HCT116 (cell line): ENCODE data around the gene TRIM45. TPM values are rescaled to one million over a fixed set of nuclear protein-coding genes. Genes with fewer than 3 reads are reported as not detected.

Experiments
- ATAC-seq: fragments of 200-7000 bp; cut with Tn5 transposase; 2 replicates; pipeline ENCODE4 v1.9.1; 2020; ENCODE audit warnings: mild to moderate bottlenecking, moderate library complexity
- BruUV-seq: library from RNA; stranded (reverse); fragments of 400-500 nt; replicated peaks from 2 replicates; lab custom pipeline; 2021; lab: Mats Ljungman, UMichigan
- CTCF ChIA-PET: fragments of 300-600 bp; sonication (Branson Sonifier 250); formaldehyde crosslinking; loops from one replicate; lab custom pipeline; 2021; ENCODE audit warnings: antibody characterized with exemption; lab: Charles Lee
- POLR2A ChIA-PET: fragments of 300-600, 350-600 bp; sonication (Branson Sonifier 250); formaldehyde crosslinking; loops from one replicate; lab custom pipeline; 2021; ENCODE audit warnings: antibody characterized with exemption; lab: Charles Lee
- RAD21 ChIA-PET, 2 experiments: fragments of 300-600 bp; sonication (Branson Sonifier 250); formaldehyde crosslinking; loops; one replicate each; lab custom pipeline; 2023; ENCODE audit warnings: low total read pairs in 2 of 2; ENCODE audit not compliant: uncharacterized antibody in 2 of 2, unreplicated experiment in 2 of 2, low non-redundant PET in 1 of 2; lab: Charles Lee
- DNase-seq: peaks from one replicate; pipeline ENCODE4 v3.0.0-alpha.2; 2010; ENCODE audit warnings: low read depth, low spot score
- H2AFZ ChIP-seq: fragments of 200-600 bp; shearing (Covaris generic), sonication (generic); 2 replicates; pipeline ENCODE4 v1.6.1; 2017; ENCODE audit warnings: low read depth, mixed run types, mixed read lengths, antibody characterized with exemption, low read length; ENCODE audit not compliant: poor library complexity, severe bottlenecking
- H3K27ac ChIP-seq: 2 replicates; pipeline ENCODE4 v1.5.1; 2012; ENCODE audit warnings: low read depth, low read length
- H3K27me3 ChIP-seq: fragments of 200-600 bp; sonication (generic); 2 replicates; pipeline ENCODE4 v1.6.1; 2016; ENCODE audit warnings: mixed run types, low read length, mixed read lengths; ENCODE audit not compliant: insufficient read depth
- H3K36me3 ChIP-seq, 2 experiments: fragments of 200-500 bp in 1 of 2; fragments of 200-600 bp in 1 of 2; sonication (Bioruptor generic) in 1 of 2; sonication (generic) in 1 of 2; 2 replicates each; pipeline versions ENCODE4 v1.5.1 to v1.6.1; 2014 to 2016; ENCODE audit warnings: low read length in 2 of 2, inconsistent platforms in 1 of 2, mixed read lengths in 1 of 2, mixed run types in 1 of 2; ENCODE audit not compliant: insufficient read depth in 2 of 2, control insufficient read depth in 1 of 2
- H3K4me1 ChIP-seq, 2 experiments: fragments of 200-600 bp in 1 of 2; sonication (generic) in 1 of 2; 2 replicates each; pipeline versions ENCODE4 v1.5.1 to v1.6.1; 2012 to 2017; ENCODE audit warnings: low read length in 2 of 2, inconsistent platforms in 1 of 2, mild to moderate bottlenecking in 1 of 2, mixed read lengths in 1 of 2, mixed run types in 1 of 2, moderate library complexity in 1 of 2; ENCODE audit not compliant: insufficient read depth in 2 of 2, control insufficient read depth in 1 of 2
- H3K4me2 ChIP-seq: fragments of 200-600 bp; sonication (generic); 2 replicates; pipeline ENCODE4 v1.6.1; 2017; ENCODE audit warnings: mixed run types, low read length, mixed read lengths
- H3K4me3 ChIP-seq, 2 experiments: fragments of 200-600 bp in 1 of 2; sonication (generic) in 1 of 2; replicated peaks in 1 of 2; 2 replicates each; pipeline ENCODE4 v1.5.1; 2011 to 2016; ENCODE audit warnings: low read length in 2 of 2, control low read depth in 1 of 2, low read depth in 1 of 2, mild to moderate bottlenecking in 1 of 2, mixed read lengths in 1 of 2, mixed run types in 1 of 2
- H3K79me2 ChIP-seq: fragments of 200-600 bp; sonication (generic); 2 replicates; pipeline ENCODE4 v1.6.1; 2017; ENCODE audit warnings: mild to moderate bottlenecking, mixed run types, low read length, moderate library complexity, mixed read lengths; ENCODE audit not compliant: insufficient read depth
- H3K9ac ChIP-seq: fragments of 200-600 bp; sonication (generic); 2 replicates; pipeline ENCODE4 v1.6.1; 2016; ENCODE audit warnings: low read length, mixed read lengths
- H3K9me2 ChIP-seq: fragments of 200-600 bp; sonication (generic), shearing (Covaris generic); 2 replicates; pipeline ENCODE4 v1.6.1; 2017; ENCODE audit warnings: mixed run types, mild to moderate bottlenecking, moderate library complexity; ENCODE audit not compliant: insufficient read depth
- H3K9me3 ChIP-seq, 2 experiments: fragments of 200-500 bp in 1 of 2; fragments of 200-600 bp in 1 of 2; sonication (Bioruptor generic) in 1 of 2; sonication (generic) in 1 of 2; 2 replicates each; pipeline ENCODE4 v1.6.1; 2014 to 2017; ENCODE audit warnings: low read length in 2 of 2, mixed read lengths in 2 of 2, inconsistent platforms in 1 of 2, low read depth in 1 of 2, mild to moderate bottlenecking in 1 of 2, mixed run types in 1 of 2, moderate library complexity in 1 of 2; ENCODE audit not compliant: control insufficient read depth in 1 of 2, insufficient read depth in 1 of 2
- H4K20me1 ChIP-seq: fragments of 200-600 bp; sonication (generic), shearing (Covaris generic); 2 replicates; pipeline ENCODE4 v1.6.1; 2017; ENCODE audit warnings: mixed run types, mild to moderate bottlenecking, moderate library complexity; ENCODE audit not compliant: insufficient read depth
- CBX3 ChIP-seq: IDR thresholded peaks from 2 replicates; pipeline ENCODE4 v1.6.1; 2012; ENCODE audit warnings: low read depth
- CTCF ChIP-seq, 3 experiments: fragments of 200-600 bp in 1 of 3; sonication (generic) in 1 of 3; IDR thresholded peaks in 2 of 3; conservative IDR thresholded peaks in 1 of 3; 2 replicates each; pipeline ENCODE4 v1.5.1; 2012 to 2017; ENCODE audit warnings: low read depth in 2 of 3, low read length in 2 of 3, antibody characterized with exemption in 1 of 3, borderline replicate concordance in 1 of 3, control low read depth in 1 of 3, mild to moderate bottlenecking in 1 of 3, mixed read lengths in 1 of 3, mixed run types in 1 of 3, moderate library complexity in 1 of 3; ENCODE audit not compliant: insufficient read depth in 1 of 3
- EZH2 ChIP-seq: fragments of 200-600 bp; sonication (generic); IDR thresholded peaks from 2 replicates; pipeline ENCODE4 v1.6.1; 2017; ENCODE audit warnings: antibody characterized with exemption, mixed run types
- EZH2phosphoT487 ChIP-seq: fragments of 200-600 bp; IDR thresholded peaks from 2 replicates; pipeline ENCODE4 v1.6.1; 2018; ENCODE audit warnings: antibody characterized with exemption, borderline replicate concordance
- FOSL1 ChIP-seq: IDR thresholded peaks from 2 replicates; pipeline ENCODE4 v1.6.1; 2012; ENCODE audit warnings: low read depth
- JUND ChIP-seq: IDR thresholded peaks from 2 replicates; pipeline ENCODE4 v1.6.1; 2012
- SIN3A ChIP-seq: IDR thresholded peaks from 2 replicates; pipeline ENCODE4 v1.6.1; 2012; ENCODE audit warnings: low read depth
- SP1 ChIP-seq: IDR thresholded peaks from 2 replicates; pipeline ENCODE4 v1.6.1; 2012; ENCODE audit warnings: low read depth
- SRF ChIP-seq: IDR thresholded peaks from 2 replicates; pipeline ENCODE4 v1.6.1; 2012; ENCODE audit warnings: low read depth
- TCF7L2 ChIP-seq: IDR thresholded peaks from 2 replicates; pipeline ENCODE4 v1.7.0; 2011; ENCODE audit warnings: borderline replicate concordance, inconsistent platforms; ENCODE audit not compliant: insufficient read depth, insufficient read length; ENCODE audit errors: extremely low read depth
- YY1 ChIP-seq: IDR thresholded peaks from 2 replicates; pipeline ENCODE4 v1.6.1; 2011; ENCODE audit warnings: low read length, low read depth, moderate library complexity, mild to moderate bottlenecking; ENCODE audit not compliant: insufficient replicate concordance; ENCODE audit errors: extremely low read depth
- intact Hi-C: fragments of 100-400 bp; cut with micrococcal nuclease; formaldehyde crosslinking; loops from 2 replicates; pipeline ENCODE4 v1.10.0; 2022
- total RNA-seq: library from RNA; stranded (reverse); gene quantifications from one replicate; pipeline ENCODE4 v1.2.1, GENCODE V29; 2021; ENCODE audit not compliant: unreplicated experiment
- TF ChIP-seq, protein P1 (sequence below): IDR thresholded peaks from 2 replicates; pipeline ENCODE4 v1.6.1; 2012
- TF ChIP-seq, protein P2 (sequence below): IDR thresholded peaks from 2 replicates; pipeline ENCODE4 v1.6.1; 2012
- TF ChIP-seq, protein P3 (sequence below): IDR thresholded peaks from 2 replicates; pipeline ENCODE4 v1.6.1; 2012; ENCODE audit warnings: low read depth

TRIM45 gene
- total RNA-seq, 1 experiment from 2014 or later: 3.5 TPM

GRCh38 chr1:117135329-117135728 is 13.8 kb upstream of the TRIM45 start:
- H3K79me2 ChIP-seq: no peaks in the 10 kb centered on the region
- H3K9ac ChIP-seq: no peak overlapping the region
- no peaks in the 10 kb centered on the region for H3K36me3 ChIP-seq
- no peak overlapping the region for H3K4me3 ChIP-seq
- no peaks in the 10 kb centered on the region for H3K9me2 ChIP-seq
- no TSS peak for BruUV-seq
- CTCF ChIA-PET: no interaction called here
- RAD21 ChIA-PET: no interaction called here
- H3K4me2 ChIP-seq: no peak overlapping the region
- intact Hi-C loops: no loop called here
- H3K9me3 ChIP-seq: no peaks in the 10 kb centered on the region
- no peak overlapping the region for H3K27ac ChIP-seq
- H2AFZ ChIP-seq: no peak overlapping the region
- TF ChIP-seq, protein P1, sequence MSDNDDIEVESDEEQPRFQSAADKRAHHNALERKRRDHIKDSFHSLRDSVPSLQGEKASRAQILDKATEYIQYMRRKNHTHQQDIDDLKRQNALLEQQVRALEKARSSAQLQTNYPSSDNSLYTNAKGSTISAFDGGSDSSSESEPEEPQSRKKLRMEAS: no peak
- TF ChIP-seq JUND (no peak), FOSL1 (no peak), EZH2phosphoT487 (no peak), CTCF (IDR thresholded peaks at IDR 0.05 in 2 of 3, conservative IDR thresholded peaks at IDR 0.05 in 1 of 3; ENCODE audit: borderline replicate concordance in 1 of 3, insufficient read depth in 1 of 3, low read depth in 2 of 3, low read length in 2 of 3) (no peak), EZH2 (no peak), SP1 (no peak), YY1 (no peak), SRF (no peak), TCF7L2 (no peak), SIN3A (no peak), CBX3 (no peak)
- TF ChIP-seq, protein P2, sequence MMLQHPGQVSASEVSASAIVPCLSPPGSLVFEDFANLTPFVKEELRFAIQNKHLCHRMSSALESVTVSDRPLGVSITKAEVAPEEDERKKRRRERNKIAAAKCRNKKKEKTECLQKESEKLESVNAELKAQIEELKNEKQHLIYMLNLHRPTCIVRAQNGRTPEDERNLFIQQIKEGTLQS: no peak
- TF ChIP-seq, protein P3, sequence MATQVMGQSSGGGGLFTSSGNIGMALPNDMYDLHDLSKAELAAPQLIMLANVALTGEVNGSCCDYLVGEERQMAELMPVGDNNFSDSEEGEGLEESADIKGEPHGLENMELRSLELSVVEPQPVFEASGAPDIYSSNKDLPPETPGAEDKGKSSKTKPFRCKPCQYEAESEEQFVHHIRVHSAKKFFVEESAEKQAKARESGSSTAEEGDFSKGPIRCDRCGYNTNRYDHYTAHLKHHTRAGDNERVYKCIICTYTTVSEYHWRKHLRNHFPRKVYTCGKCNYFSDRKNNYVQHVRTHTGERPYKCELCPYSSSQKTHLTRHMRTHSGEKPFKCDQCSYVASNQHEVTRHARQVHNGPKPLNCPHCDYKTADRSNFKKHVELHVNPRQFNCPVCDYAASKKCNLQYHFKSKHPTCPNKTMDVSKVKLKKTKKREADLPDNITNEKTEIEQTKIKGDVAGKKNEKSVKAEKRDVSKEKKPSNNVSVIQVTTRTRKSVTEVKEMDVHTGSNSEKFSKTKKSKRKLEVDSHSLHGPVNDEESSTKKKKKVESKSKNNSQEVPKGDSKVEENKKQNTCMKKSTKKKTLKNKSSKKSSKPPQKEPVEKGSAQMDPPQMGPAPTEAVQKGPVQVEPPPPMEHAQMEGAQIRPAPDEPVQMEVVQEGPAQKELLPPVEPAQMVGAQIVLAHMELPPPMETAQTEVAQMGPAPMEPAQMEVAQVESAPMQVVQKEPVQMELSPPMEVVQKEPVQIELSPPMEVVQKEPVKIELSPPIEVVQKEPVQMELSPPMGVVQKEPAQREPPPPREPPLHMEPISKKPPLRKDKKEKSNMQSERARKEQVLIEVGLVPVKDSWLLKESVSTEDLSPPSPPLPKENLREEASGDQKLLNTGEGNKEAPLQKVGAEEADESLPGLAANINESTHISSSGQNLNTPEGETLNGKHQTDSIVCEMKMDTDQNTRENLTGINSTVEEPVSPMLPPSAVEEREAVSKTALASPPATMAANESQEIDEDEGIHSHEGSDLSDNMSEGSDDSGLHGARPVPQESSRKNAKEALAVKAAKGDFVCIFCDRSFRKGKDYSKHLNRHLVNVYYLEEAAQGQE: no peak
- TF ChIP-seq, all 23 proteins: peak for 0
- POLR2A ChIA-PET: no interaction called here
- DNase-seq (no peak), ATAC-seq (no peak)
- H3K27me3 ChIP-seq: no peaks in the 10 kb centered on the region
- H3K4me1 ChIP-seq: no peaks in the 10 kb centered on the region
- no peaks in the 10 kb centered on the region for H4K20me1 ChIP-seq
